Type B pancreatic cell (in vitro differentiated cells): ENCODE measurements around the gene ARHGAP15. TPM values are rescaled to one million over a fixed set of nuclear protein-coding genes. Genes with fewer than 3 reads are reported as not detected.

Source experiments
- DNase-seq: peaks from one replicate; pipeline ENCODE4 v3.0.0; 2021; ENCODE audit warnings: mixed read lengths; ENCODE audit not compliant: unreplicated experiment; ENCODE audit errors: extremely low spot score
- H3K27ac Mint-ChIP-seq: 2 replicates; pipeline ENCODE4 v1.8.0; 2021; ENCODE audit warnings: mild to moderate bottlenecking, mixed read lengths
- H3K27me3 Mint-ChIP-seq: 2 replicates; pipeline ENCODE4 v1.8.0; 2021; ENCODE audit warnings: mixed read lengths
- H3K36me3 Mint-ChIP-seq: 2 replicates; pipeline ENCODE4 v1.8.0; 2021; ENCODE audit warnings: mixed read lengths
- H3K4me1 Mint-ChIP-seq: one replicate; pipeline ENCODE4 v1.8.0; 2021; ENCODE audit warnings: mixed read lengths; ENCODE audit not compliant: unreplicated experiment
- H3K4me3 Mint-ChIP-seq: 2 replicates; pipeline ENCODE4 v1.8.0; 2021; ENCODE audit warnings: mild to moderate bottlenecking, mixed read lengths
- H3K9me3 Mint-ChIP-seq: 2 replicates; pipeline ENCODE4 v1.8.0; 2021; ENCODE audit warnings: mixed read lengths
- total RNA-seq: library from RNA; stranded (reverse); gene quantifications from 2 replicates; pipeline ENCODE4 v1.2.1, GENCODE V29; 2021; ENCODE audit warnings: low replicate concordance
- TF ChIP-seq, protein P1 (sequence below): fragments of 200-600 bp; sonication (generic); conservative IDR thresholded peaks from 2 replicates; pipeline ENCODE4 v1.5.0; 2021; ENCODE audit warnings: antibody characterized with exemption, mild to moderate bottlenecking

ARHGAP15 gene
- total RNA-seq, 1 donor from 2014 or later = not detected

DNA sequence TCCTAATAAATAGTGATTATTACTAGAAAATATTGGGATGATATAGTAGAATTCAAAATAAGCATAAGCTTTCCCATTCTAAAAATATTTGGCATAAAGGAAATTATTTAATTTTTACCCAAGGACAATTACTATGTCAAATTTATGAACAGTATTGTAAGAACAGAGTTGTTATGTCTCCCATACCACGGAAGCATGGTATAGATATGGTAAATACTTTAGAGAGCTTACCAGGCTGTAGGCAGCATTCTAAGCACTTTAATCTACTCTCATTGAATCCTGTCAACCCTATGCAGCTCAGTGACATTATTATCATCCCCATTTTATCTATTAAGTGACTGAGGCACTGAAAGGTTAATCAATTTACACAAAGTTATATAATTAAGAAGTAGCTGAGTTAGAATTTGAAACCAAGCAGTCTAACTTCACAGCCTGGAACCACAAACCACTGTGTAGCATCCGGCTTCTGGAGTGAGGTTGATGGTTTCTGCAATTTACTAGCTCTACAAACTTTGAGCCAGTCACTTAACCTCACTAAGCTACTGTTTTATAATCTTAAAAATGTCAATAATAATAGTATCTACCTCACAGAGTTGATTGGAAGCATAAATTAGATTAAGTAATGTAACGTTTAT lies 323.7 kb downstream of the ARHGAP15 start:
- no peak for DNase-seq
- Mint-ChIP-seq H3K4me1 (peaks cover 22% of the 10 kb centered on the region), H3K9me3 (peaks cover 4% of the 10 kb centered on the region), H3K27ac (no peak overlapping the region), H3K4me3 (no peak overlapping the region), H3K27me3 (peaks cover 21% of the 10 kb centered on the region), H3K36me3 (no peaks in the 10 kb centered on the region)
- TF ChIP-seq, protein P1, sequence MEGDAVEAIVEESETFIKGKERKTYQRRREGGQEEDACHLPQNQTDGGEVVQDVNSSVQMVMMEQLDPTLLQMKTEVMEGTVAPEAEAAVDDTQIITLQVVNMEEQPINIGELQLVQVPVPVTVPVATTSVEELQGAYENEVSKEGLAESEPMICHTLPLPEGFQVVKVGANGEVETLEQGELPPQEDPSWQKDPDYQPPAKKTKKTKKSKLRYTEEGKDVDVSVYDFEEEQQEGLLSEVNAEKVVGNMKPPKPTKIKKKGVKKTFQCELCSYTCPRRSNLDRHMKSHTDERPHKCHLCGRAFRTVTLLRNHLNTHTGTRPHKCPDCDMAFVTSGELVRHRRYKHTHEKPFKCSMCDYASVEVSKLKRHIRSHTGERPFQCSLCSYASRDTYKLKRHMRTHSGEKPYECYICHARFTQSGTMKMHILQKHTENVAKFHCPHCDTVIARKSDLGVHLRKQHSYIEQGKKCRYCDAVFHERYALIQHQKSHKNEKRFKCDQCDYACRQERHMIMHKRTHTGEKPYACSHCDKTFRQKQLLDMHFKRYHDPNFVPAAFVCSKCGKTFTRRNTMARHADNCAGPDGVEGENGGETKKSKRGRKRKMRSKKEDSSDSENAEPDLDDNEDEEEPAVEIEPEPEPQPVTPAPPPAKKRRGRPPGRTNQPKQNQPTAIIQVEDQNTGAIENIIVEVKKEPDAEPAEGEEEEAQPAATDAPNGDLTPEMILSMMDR = no peak

DNA sequence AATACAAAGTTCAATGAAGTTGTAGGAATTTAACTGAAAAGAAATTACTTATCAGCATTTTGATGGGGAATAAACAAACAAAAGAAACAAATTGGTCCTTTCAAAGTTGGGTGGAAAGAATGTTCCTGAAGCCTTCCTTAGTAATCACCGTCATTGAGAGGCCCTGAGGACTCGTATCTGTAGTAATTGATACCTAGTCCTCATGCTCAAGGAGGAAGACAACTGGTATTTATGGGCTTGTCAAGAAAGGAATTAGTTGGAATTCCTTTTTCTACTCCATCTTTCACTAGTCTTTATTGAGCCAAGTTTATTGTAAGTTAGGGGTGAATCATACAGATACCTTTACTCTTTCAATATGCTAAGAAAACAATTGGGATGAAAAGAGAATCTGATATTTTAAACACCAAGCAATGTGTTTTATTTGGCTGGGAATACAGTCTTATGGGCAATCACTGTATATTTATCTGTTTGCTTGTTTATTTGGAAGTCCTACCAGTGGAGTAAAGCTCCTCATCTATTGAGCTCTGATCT lies 324.8 kb downstream of the ARHGAP15 start:
- Mint-ChIP-seq H3K36me3 (no peaks in the 10 kb centered on the region), H3K27me3 (peaks cover 14% of the 10 kb centered on the region), H3K27ac (no peak overlapping the region), H3K4me3 (no peak overlapping the region), H3K4me1 (peaks cover 22% of the 10 kb centered on the region), H3K9me3 (peaks cover 4% of the 10 kb centered on the region)
- no peak for DNase-seq
- TF ChIP-seq, protein P1 = no peak

GRCh38 chr2:143455317-143455716 lies 326.1 kb downstream of the ARHGAP15 start:
- no peak overlapping the region for H3K27ac Mint-ChIP-seq
- no peaks in the 10 kb centered on the region for H3K36me3 Mint-ChIP-seq
- TF ChIP-seq, protein P1 = no peak
- no peak for DNase-seq
- peaks cover 22% of the 10 kb centered on the region for H3K4me1 Mint-ChIP-seq
- H3K9me3 Mint-ChIP-seq = peaks cover 4% of the 10 kb centered on the region
- H3K4me3 Mint-ChIP-seq = no peak overlapping the region
- H3K27me3 Mint-ChIP-seq = peaks cover 11% of the 10 kb centered on the region

GRCh38 chr2:143458258-143459190 lies 329.3 kb downstream of the ARHGAP15 start:
- Mint-ChIP-seq H3K9me3 (peaks cover 13% of the 10 kb centered on the region), H3K27me3 (peaks cover 5% of the 10 kb centered on the region), H3K36me3 (no peaks in the 10 kb centered on the region), H3K4me3 (no peak overlapping the region), H3K27ac (no peak overlapping the region), H3K4me1 (peaks cover 5% of the 10 kb centered on the region)
- no peak for DNase-seq
- TF ChIP-seq, protein P1 = no peak

DNA sequence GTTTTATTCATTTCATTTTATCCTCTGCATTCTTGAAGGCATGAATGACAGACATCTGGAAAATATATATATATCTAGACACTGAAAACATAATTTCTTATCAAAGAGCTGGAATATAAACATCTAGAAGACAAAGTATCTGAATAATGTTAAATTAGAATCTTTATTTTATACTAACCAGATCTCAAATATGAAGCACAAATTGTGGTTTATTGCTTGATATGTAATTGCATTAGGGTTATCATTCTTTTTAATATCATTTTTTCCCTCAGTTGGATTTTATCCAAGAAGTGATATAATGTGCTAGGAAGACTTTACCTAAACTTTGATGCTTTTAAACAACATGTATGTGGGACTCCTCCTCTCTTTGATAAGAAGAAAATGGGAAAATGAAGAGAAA lies 331.2 kb downstream of the ARHGAP15 start:
- no peaks in the 10 kb centered on the region for H3K27me3 Mint-ChIP-seq
- H3K27ac Mint-ChIP-seq = no peak overlapping the region
- DNase-seq = no peak
- no peak overlapping the region for H3K4me3 Mint-ChIP-seq
- no peaks in the 10 kb centered on the region for H3K4me1 Mint-ChIP-seq
- TF ChIP-seq, protein P1 = no peak
- peaks cover 13% of the 10 kb centered on the region for H3K9me3 Mint-ChIP-seq
- no peaks in the 10 kb centered on the region for H3K36me3 Mint-ChIP-seq
